GM21528 (cell line): Measurements from ENCODE around the gene CARD8.
"Not testable (repeated sequence)": the region's sequence is repeated elsewhere in the genome, so short reads cannot be mapped to it uniquely, and the experiment has no call there.

Experiments used
- ATAC-seq: cut with Tn5 transposase; IDR thresholded peaks from one replicate; pipeline ENCODE4 v1.9.1; 2021; ENCODE audit warnings: mild to moderate bottlenecking, moderate library complexity; ENCODE audit not compliant: unreplicated experiment, low FRiP score

The CARD8 gene, protein sequence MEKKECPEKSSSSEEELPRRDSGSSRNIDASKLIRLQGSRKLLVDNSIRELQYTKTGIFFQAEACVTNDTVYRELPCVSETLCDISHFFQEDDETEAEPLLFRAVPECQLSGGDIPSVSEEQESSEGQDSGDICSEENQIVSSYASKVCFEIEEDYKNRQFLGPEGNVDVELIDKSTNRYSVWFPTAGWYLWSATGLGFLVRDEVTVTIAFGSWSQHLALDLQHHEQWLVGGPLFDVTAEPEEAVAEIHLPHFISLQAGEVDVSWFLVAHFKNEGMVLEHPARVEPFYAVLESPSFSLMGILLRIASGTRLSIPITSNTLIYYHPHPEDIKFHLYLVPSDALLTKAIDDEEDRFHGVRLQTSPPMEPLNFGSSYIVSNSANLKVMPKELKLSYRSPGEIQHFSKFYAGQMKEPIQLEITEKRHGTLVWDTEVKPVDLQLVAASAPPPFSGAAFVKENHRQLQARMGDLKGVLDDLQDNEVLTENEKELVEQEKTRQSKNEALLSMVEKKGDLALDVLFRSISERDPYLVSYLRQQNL

DNA sequence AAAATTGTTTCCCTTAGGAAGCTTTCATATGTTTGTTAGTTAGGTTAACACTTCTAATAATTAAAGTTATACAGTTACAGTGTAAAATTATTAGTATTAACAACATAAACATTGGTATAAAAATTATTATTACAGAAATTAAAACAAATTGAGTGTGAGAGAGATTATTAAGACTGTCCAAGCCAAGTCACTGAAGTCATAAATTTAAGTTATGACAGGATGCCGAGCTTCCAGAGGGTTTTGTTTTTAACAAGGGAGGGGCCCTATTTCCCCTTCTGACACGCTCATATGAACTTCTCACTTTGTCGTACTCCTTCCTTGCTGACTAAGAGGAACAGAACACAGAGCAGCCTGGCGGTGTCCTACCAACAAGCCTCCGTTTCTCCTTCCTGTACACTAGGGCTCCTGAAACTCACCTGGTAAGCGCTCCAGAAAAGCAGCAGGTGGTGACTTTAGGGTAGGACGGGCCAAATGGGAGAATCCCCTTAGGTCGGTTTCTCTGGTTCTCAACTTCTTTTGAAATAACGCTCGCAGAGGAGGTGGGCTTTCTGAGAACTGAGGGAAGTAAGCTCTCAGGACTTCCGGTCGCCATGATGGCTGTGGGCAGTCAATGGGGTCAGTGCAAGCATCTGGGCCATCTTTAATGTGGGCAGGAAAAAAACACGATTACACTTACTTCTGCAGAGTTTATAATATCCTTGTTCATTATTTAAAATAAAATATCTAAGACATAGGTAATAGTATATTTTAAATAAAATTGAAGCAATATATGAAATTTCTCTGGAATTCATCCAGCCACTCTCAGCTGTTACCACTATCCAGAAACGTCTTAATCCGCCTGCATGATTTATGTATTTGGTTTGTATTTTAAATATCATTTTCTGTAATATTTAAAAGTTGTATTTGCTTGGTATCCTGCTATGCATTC, at the start of gene CARD8:
Gene CARD8, minus strand, starts transcription at position 537 of the 928 bp plus-strand sequence. CDS start 14,892 bp downstream, outside the sequence.
- ATAC-seq, result peak; percentile 59

DNA sequence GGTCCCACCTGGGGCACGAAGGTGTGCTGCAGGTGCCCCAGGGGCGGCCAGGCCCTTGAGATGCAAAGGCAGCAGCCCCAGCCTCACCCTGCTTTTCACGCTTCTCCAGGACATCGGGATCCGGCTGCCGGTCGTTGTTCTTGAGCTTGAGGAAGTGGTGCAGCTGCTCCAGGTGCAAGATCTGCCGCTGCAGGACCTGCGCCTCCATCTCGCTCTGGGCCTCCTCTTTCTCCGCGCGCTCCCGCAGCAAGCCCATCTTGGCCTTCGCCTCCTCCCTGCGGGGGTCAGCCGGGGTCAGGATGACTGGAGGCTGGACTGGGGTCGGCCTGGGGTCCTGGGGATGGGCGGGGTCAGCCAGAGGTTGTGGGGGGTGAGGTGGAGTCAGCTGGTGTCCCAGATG, 48.2 kb upstream of the CARD8 start:
- ATAC-seq, result no peak

DNA sequence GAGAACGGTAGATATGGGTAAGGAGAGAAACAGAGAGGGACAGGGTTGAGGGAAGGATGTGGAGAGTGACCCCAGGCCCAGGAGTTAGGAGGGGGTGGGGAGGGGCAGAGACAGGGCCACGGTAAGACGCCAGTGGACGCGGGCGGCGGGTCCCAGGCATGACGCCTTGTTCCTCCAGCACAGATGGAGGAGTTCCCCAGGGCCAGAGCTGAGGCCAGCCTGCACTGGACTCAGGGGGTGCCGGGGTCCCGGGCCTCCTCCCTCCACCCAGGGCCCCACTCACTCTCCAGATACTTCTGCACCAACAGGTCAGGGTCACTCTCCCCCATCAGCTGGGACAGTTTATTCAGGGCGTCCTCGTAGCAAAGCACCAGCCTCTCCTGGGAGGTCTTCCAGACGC, 47.7 kb upstream of the CARD8 start:
- ATAC-seq, result no peak

DNA sequence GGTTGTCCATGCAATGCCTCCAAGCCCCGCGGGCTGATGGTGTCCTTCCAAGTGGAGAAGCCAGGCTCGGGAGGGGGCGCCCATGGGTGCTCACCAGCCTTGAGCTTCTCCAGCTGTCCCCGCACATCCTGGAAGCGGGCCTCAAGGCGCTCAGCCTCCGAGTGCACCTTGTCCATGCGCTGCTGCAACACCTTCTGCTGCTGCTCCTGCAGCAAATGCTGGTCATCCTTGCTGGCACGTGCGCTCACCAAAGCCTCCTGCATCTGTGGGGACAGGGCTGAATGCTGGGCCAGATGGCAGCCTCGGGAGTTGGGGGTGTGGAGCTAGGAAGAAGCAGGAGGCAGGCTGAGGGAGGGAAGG, 46.9 kb upstream of the CARD8 start:
- ATAC-seq, result no peak

DNA sequence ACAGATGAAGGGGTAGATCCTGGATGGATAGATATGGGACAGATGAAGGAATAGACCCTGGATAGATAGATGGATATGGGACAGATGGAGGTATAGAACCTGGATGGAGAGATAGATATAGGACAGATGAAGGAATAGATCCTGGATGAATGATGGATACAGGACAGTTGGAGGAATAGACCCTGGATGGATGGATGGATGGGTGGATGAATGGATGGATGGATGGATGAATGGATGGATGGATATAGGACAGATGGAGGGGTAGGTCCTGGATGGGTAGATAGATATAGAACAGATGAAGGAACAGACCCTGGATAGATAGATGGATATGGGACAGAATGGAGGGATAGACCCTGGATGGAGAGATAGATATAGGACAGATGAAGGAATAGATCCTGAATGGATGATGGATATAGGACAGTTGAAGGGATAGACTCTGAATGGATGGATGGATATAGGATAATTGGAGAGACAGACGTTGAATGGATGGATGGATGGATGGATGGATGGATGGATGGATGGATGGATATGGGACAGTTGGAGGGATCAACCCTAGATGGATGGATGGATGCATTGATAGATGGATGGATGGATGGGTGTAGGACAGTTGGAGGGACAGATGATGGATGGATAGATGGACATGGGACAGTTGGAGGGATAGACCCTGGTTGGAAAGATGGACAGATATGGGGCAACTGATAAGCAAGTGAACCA, 46.3 kb upstream of the CARD8 start:
- ATAC-seq, result no peak

DNA sequence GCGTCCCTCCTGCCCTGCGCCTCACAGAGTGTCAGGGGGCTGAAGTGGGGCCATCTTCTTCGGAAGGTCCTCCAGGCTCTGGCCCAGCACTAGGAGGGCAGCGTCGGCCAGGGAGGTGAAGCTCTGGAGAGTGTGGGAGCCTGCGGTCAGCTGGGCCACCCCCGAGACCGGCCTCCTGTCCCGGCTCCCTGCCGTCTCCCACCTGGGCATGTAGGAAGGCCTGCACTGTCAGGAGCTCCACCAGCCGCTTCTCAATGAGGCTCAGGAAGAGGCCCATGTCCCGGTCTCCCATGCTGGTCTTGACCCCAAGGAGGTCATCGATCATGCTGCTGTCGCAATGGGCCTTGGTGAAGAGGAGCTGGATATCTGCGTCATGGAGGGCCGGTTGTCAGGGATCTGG, 42.3 kb upstream of the CARD8 start:
- no peak for ATAC-seq

DNA sequence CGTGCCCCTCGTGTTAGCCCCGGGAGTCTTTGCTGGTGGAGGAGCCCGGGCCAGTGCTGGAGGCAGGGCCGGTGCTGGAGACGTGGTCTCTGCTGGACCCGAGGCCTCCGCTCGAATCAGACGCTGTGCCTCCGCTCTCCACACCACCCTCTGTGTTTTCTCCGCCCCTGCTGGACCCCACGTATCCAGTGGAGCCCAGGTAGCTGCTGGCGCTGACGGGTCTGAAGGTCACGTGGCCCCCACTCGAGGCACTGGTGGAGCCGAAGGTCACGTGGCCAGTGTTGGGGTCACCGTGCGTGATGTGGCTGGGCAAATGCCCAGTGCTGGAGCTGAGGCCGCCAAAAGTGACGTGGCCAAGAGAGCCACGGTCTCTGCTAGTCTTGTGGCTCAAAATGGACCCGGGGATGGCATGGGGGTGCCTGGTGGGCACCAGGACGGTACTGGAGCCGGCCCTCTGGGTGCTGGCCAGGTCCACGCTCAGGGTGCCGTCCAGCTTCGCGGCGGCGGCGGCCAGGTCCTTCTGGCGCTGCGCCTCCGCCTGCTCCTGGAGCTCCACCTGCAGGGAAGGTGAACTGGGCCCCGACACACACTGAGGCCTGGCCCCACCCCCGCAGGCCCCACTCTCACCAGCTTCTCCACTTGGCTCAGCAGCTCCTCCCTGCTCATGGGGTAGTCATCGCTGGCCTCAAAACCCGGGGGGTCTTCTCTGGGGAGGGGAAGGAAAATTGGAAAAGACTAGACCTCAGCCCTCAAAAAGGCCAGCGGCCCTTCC, 41.4 kb upstream of the CARD8 start:
- no peak for ATAC-seq

DNA sequence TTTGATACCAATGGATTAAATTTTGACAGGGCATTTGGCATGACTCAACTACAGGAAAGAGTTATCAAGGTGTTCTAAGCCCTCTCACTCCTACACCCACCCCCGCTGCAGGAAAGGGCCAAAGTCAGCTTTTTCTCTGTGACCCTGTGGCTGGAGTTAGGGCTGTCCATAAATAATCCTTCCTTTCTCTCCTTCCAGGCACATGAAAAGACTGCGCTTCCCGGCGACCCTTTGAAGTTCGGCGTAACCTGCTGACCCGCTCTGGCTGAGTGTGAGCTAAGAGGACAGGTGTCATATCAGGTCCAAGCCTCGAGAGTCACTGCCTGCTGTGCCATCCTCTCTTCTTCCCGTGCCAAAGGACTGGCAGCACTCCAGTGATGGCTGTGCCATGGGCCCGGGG, 39.7 kb upstream of the CARD8 start:
- no peak for ATAC-seq

DNA sequence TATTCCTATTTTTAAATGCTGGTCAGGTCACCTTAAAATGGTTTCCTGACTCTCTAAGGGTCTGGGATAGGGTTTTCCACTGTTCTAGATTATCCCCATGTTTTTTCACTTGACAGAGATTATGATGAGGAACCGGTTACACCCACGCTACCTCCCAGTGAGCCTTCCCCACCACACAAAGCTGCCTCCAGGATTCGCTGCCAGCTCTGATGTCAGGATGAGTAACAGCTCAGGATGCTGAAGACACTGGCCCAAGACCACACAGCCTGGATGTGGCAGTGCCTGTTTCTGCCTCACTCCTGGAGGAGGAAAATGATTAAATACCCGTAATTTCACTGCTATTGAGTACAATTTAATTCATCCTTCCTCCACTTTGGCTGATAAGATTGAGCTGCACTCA, 37.1 kb upstream of the CARD8 start:
- ATAC-seq, result no peak

DNA sequence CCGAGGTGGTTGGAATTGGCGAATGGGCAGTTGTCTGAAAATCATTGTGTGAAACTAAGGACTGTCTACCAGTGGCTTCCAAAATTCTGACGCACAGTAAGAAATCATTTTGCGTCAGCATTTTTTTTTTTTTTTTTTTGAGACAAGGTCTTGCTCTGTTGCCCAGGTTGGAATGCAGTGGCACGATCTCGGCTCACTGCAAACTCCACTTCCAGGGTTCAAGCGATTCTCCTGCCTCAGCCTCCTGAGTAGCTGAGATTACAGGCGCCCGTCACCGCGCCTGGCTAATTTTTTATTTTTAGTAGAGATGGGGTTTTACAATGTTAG, 35.7 kb upstream of the CARD8 start:
- ATAC-seq, result not testable (repeated sequence)

DNA sequence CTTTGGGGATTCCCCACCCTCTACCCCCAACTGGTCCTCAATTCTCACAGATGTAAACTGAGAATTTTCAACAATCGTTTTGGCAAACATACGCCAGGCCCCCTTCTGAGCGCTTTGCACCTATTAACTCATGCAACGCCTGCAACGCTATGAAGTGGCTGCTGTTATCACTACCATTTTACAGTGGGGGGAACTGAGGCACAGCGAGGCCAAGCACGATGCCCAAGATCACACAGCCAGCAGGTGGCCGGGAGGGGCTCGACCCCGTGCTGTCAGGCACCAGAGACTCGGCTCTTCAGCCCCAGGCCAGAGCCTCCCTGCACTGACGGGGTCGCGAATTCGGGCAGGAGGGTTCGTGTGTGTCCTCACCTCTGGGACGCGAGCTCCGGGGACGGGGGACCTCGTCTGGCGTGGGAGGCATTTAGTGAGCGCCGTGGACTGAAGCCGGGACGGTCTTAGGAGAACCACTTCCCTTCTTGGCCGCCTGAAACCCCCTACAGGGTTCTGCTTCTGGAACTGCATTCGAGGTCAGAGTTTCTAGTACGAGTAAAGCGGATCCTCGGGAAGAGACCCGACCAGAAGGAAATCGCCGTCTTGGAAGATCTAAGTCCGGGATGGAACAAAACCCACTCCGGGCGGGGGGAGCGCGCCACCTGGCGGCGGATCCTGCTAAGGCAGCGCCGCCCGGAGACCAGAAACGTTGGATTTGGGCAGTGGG, 35.2 kb upstream of the CARD8 start:
- ATAC-seq, result no peak

DNA sequence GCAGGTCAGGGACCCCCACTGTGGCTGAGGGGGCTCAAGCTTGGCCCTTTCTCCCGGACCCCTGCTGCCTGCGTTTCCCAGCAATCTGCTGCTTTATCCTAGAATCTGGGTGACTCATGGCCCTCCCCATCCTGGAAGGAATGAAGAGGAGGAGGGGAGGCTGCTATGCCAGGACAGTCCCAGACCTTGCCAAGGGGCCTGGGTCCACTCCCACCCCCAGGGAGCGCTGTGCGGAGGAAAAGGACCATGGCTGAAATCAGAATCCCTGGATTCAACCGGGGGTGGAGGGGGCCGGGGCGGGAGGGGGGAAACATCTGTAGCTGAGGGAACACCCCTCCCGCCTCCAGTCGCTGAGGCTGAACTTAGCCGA, 34.7 kb upstream of the CARD8 start:
- ATAC-seq, result no peak

DNA sequence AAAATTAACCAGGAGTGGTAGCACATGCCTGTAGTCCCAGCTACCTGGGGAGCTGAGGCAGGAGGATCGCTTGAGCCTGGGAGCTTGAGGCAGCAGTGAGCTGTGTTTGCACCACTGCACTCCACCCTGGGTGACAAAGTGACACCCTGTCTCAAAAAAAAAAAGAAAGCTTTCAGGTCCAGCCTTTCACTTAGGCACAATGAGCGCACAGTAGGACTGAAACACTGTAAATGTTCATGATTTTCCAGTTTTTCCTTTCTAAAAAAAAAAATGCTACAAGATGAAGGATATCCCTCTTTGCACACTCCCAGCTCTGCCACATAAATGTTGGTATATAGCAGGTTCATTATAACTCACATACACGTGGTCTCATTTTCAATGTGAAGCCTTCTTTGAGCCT, 32.0 kb upstream of the CARD8 start:
- ATAC-seq, result no peak

DNA sequence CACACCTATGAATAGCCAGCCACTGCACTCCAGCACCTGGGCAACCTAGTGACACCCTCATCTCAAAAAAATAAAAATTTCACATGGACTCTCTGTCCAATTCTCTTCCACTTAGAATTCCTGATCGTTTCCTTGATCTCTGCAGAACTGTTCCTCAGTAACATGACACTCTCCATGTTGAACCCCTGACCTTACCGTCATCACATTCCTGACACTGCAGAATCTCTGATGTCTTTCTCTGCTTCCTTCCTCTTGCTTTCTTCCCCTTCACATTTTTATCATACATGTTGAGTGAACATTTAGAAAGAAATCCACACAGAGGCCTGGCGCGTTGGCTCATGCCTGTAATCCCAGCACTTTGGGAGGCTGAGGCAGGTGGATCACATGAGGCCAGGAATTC, 29.2 kb upstream of the CARD8 start:
- no peak for ATAC-seq

DNA sequence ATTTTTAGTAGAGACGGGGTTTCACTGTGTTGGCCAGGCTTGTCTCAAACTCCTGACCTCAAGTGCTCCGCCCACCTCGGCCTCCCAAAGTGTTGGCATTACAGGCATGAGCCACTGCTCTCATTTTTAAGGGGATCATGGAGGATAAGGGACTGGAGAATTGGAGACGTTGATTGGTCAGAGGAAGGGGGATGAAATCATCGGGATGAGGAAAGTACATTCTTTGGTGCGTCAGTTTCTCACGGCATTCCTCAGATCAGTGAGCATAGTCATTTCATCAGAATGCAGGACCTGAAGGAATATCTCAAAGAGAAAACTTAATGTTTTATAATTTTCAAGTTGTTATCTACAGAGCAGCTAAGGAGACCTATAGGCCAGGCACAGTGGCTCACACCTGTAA, 28.2 kb upstream of the CARD8 start:
- no peak for ATAC-seq

DNA sequence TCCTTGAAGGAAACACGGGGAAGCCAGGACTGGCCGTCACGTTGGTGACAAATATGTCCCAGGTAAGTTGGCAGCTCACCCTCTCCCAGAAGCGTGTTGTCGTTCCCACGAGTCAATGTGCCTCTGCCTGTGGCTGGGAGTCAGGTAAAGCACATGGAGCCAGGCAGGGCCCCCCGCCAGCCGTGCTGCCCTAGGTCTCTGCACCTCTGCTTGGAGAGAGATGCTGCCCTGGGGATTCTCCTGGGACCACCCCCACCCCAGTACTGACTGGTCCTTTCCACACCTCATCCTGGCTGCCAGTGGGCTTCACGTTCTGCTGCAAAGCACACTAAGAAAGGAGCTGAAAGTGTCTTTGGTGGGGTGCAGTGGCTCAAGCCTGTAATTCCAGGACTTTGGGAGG, 24.0 kb upstream of the CARD8 start:
- ATAC-seq, result no peak

DNA sequence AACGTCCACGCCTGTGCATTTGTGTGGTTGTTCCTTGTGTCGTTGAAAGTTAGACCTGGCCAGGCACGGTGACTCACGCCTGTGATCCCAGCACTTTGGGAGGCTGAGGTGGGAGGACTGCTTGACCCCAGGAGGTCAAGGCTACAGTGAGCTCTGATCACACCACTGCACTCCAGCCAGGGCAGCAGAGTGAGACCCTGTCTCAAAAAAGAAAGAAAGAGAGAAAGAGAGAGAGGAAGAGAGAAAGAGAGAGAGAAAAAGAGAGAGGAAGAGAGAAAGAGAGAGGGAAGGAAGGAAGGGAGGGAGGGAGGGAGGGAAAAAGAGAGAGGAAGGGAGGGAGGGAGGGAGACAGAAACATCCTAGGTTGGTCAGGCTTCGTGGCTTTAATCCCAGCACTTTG, 19.2 kb upstream of the CARD8 start:
- ATAC-seq, result no peak

DNA sequence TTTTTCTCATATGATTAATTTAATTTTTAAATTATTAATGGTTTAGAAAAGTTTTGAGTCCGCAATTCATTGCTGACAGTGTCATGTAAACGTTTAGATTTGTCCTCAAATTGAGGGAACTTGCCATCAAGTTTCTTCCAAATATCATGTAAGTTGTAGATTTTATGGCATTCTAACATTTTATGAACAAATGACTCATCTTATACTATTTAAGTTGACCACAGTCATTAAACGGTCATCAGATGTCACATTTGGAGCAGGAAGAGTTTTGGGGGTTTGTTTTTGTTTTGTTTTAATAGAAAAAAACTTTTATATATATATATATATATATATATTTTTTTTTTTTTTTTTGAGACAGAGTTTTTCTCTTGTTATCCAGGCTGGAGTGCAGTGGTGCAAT, 18.5 kb upstream of the CARD8 start:
- no peak for ATAC-seq

DNA sequence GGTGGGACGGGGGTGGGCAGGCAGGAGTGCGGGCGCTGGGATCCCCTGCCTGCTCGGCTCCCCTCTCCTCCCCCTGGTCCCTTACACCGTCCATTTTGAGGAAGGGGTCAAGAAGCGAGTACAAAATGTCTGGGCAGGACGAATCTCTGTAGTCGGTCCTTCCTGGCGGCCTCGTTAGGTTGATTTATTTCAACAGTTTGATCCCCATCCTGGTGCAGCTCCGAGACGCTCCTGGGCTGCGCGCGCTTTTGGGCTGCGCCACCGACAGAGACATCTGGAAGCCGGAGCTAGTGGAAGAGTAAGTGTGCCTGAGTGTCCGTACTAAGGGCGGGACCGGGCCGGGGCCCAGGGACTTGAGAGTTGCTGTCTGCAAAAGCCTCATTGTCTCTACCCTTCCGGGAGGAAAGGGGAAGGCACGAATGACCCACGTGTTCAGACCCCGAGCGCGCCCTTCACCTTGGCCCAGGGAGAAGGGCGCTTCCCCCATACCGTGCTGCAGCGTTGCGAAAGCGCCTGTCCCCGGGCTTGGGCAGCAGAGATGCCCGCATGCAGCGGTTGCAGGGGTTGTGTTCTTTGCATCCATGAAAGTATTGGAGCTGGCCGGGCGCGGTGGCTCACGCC, 15.9 kb upstream of the CARD8 start:
- no peak for ATAC-seq
